ENCODE data around the gene ARHGEF33.

Gene ARHGEF33

DNA sequence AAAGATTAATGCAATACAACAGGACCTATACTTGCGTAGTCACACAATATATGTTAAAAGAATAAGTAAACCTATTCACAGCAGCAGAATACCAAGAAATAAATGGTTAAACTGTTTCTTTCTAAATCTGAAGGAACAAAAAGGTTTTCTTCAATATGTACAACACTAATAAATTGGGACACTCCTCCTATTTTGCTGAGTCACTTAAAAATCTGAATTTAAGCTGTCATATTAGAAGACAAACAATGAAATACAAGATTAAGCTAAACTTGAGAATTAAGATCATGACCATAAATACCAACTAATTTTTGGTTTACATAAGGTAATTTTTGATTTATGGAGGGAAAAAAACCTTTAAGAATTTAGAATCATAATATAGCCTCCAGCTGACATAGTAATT, 92.8 kb downstream of the ARHGEF33 start:
- no peak for ATAC-seq (ENCODE audit: low read depth)
- TF ChIP-seq CTCF (IDR thresholded peaks at IDR 0.05; ENCODE audit: poor library complexity, severe bottlenecking) = no peak
- DNase-seq (ENCODE audit: low spot score) = no peak
- H3K9me3 ChIP-seq (ENCODE audit: severe bottlenecking) = no peaks in the 10 kb centered on the region
- no peaks in the 10 kb centered on the region for H3K4me1 ChIP-seq (ENCODE audit: insufficient read depth, poor library complexity, severe bottlenecking)
- H3K4me3 ChIP-seq (ENCODE audit: severe bottlenecking) = no peak overlapping the region
- no peak overlapping the region for H3K27ac ChIP-seq (ENCODE audit: poor library complexity, severe bottlenecking)
- no peaks in the 10 kb centered on the region for H3K27me3 ChIP-seq (ENCODE audit: insufficient read depth, poor library complexity, severe bottlenecking)
- H3K36me3 ChIP-seq (ENCODE audit: low read depth) = peaks cover 12% of the 10 kb centered on the region

DNA sequence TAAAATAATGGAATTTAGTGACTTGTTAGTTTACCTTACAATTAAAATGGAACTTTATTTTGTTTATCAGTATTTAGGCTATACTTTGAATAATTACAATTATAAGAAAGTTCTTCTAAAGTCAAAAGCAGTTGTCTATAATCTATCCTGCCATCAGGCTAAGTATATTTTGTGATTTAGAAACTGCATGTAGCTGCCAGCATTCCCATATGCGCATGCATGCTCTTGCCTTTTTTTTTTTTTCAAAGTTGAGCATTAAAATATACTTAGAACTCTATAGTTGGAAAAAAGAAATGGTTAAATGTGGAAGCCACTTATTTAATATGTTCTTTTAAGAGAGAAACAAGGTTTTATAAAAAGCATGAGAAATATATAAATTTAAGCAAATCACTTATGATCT, 99.0 kb downstream of the ARHGEF33 start:
- peaks cover 41% of the 10 kb centered on the region for H3K36me3 ChIP-seq (ENCODE audit: low read depth)
- no peaks in the 10 kb centered on the region for H3K9me3 ChIP-seq (ENCODE audit: severe bottlenecking)
- H3K27ac ChIP-seq (ENCODE audit: poor library complexity, severe bottlenecking) = no peak overlapping the region
- no peaks in the 10 kb centered on the region for H3K27me3 ChIP-seq (ENCODE audit: insufficient read depth, poor library complexity, severe bottlenecking)
- H3K4me1 ChIP-seq (ENCODE audit: insufficient read depth, poor library complexity, severe bottlenecking) = no peaks in the 10 kb centered on the region
- no peak for TF ChIP-seq CTCF (IDR thresholded peaks at IDR 0.05; ENCODE audit: poor library complexity, severe bottlenecking)
- no peak overlapping the region for H3K4me3 ChIP-seq (ENCODE audit: severe bottlenecking)
- ATAC-seq (ENCODE audit: low read depth) (no peak), DNase-seq (ENCODE audit: low spot score) (no peak)

- ATAC-seq (ENCODE audit: low read depth) = no peak
- no peak for DNase-seq (ENCODE audit: low spot score)
- H3K9me3 ChIP-seq (ENCODE audit: severe bottlenecking) = no peaks in the 10 kb centered on the region
- no peaks in the 10 kb centered on the region for H3K4me1 ChIP-seq (ENCODE audit: insufficient read depth, poor library complexity, severe bottlenecking)
- H3K36me3 ChIP-seq (ENCODE audit: low read depth) = peaks cover 67% of the 10 kb centered on the region
- no peak overlapping the region for H3K27ac ChIP-seq (ENCODE audit: poor library complexity, severe bottlenecking)
- no peak overlapping the region for H3K4me3 ChIP-seq (ENCODE audit: severe bottlenecking)
- no peaks in the 10 kb centered on the region for H3K27me3 ChIP-seq (ENCODE audit: insufficient read depth, poor library complexity, severe bottlenecking)
- no peak for TF ChIP-seq CTCF (IDR thresholded peaks at IDR 0.05; ENCODE audit: poor library complexity, severe bottlenecking)
These were observed 102.2 kb downstream of the ARHGEF33 start for GRCh38 chr2:38991899-38992298.

DNA sequence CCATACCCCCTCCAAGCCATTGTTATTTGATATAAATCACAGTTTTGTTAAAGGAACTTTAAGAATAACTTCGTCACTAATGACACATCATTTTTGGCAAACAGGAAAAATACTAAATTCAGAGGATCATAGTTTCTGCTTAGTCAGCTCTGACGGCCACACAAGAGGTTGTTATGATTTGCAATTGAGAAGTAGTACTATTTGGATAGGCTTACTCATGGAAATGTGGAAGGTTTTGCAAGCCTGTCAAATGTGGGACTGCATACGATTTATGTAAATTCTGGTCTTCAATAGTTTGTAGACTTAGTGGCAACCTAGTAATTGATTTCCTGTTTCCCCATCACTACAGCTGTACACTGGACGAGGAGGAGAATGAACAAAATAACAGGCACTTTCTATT, 108.1 kb downstream of the ARHGEF33 start:
- no peaks in the 10 kb centered on the region for H3K9me3 ChIP-seq (ENCODE audit: severe bottlenecking)
- no peaks in the 10 kb centered on the region for H3K27me3 ChIP-seq (ENCODE audit: insufficient read depth, poor library complexity, severe bottlenecking)
- DNase-seq (ENCODE audit: low spot score) (no peak), ATAC-seq (ENCODE audit: low read depth) (peak; percentile 92)
- H3K4me3 ChIP-seq (ENCODE audit: severe bottlenecking) = no peak overlapping the region
- H3K36me3 ChIP-seq (ENCODE audit: low read depth) = peaks cover 47% of the 10 kb centered on the region
- peaks cover 3% of the 10 kb centered on the region for H3K4me1 ChIP-seq (ENCODE audit: insufficient read depth, poor library complexity, severe bottlenecking)
- no peak overlapping the region for H3K27ac ChIP-seq (ENCODE audit: poor library complexity, severe bottlenecking)
- no peak for TF ChIP-seq CTCF (IDR thresholded peaks at IDR 0.05; ENCODE audit: poor library complexity, severe bottlenecking)

DNA sequence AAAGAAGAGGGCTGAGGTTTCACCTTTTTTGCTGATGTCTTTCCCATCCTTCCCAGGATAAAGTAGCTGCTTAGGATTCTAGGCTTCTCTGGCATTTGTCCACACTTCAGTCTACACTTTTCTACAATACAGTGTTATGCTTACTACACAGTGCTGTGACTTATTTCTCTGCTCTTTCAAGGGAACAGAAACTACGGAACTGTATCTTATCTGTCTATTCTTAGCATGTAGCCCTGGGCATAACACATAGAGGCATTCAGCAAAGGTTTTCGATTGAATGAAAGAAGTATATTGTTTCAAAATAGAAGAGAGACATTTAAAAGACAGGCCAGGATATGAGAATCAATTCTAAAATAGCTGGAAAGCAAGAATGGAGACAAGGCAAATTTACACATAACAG, 110.9 kb downstream of the ARHGEF33 start:
- Histone ChIP-seq H3K9me3 (ENCODE audit: severe bottlenecking) (no peaks in the 10 kb centered on the region), H3K4me3 (ENCODE audit: severe bottlenecking) (no peak overlapping the region), H3K27ac (ENCODE audit: poor library complexity, severe bottlenecking) (no peak overlapping the region), H3K27me3 (ENCODE audit: insufficient read depth, poor library complexity, severe bottlenecking) (no peaks in the 10 kb centered on the region), H3K4me1 (ENCODE audit: insufficient read depth, poor library complexity, severe bottlenecking) (peaks cover 3% of the 10 kb centered on the region), H3K36me3 (ENCODE audit: low read depth) (peaks cover 36% of the 10 kb centered on the region)
- DNase-seq (ENCODE audit: low spot score) (no peak), ATAC-seq (ENCODE audit: low read depth) (no peak)
- no peak for TF ChIP-seq CTCF (IDR thresholded peaks at IDR 0.05; ENCODE audit: poor library complexity, severe bottlenecking)
